ENCODE data around the gene TGIF2. TPM values are rescaled to one million over a fixed set of nuclear protein-coding genes. Genes with fewer than 3 reads are reported as not detected.

Gene TGIF2
- total and polyA plus RNA-seq, 2 of the 13 experiments (the other 11 are each of a cell fraction or from before 2014, with no cell fraction given) = 41.3 to 53.9 TPM

DNA sequence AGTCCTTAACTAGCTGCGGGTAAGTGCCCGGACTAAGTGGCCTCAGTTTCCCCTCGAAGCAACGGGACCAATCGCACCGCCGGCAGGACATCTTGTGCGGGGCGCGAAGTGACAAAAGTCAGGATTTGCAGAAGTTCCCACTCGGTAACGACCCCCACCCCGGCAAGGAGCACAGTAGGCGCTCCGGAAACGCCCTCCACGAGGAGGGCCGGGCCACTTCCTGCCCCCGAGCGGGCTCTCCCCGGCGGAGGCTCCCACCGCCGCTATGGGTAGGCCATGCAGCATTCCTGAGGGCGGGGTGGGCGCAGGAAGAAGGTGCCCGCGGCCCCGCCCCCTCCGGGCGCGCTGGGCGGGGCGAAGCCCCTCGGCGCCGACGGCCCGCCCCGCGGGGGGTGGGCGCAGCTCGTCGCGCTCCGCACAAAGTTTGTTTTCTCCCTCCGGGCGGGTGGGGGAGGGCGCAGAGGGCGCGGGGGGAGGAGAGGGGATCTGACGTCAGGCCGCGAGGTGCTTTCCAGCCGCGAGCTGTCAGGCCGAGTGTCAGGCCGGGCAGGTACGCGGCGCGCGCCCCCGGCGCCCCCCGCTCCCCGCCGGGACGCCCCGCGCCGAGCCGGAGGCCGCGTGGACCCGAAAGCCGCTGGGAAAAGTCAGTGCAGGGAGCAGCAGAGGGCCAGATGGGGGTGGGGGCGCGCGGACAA is at the start of gene TGIF2 (continued):
- TF ChIP-seq, protein P1, sequence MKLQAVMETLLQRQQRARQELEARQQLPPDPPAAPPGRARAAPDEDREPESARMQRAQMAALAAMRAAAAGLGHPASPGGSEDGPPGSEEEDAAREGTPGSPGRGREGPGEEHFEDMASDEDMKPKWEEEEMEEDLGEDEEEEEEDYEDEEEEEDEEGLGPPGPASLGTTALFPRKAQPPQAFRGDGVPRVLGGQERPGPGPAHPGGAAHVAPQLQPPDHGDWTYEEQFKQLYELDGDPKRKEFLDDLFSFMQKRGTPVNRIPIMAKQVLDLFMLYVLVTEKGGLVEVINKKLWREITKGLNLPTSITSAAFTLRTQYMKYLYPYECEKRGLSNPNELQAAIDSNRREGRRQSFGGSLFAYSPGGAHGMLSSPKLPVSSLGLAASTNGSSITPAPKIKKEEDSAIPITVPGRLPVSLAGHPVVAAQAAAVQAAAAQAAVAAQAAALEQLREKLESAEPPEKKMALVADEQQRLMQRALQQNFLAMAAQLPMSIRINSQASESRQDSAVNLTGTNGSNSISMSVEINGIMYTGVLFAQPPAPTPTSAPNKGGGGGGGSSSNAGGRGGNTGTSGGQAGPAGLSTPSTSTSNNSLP (IDR thresholded peaks at IDR 0.05; ENCODE audit: low read depth, low read length) = no peak; the same call in 1 of the 2 replicates
- TF ChIP-seq, protein P2, sequence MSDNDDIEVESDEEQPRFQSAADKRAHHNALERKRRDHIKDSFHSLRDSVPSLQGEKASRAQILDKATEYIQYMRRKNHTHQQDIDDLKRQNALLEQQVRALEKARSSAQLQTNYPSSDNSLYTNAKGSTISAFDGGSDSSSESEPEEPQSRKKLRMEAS (IDR thresholded peaks at IDR 0.05) = peak; percentile 87
- TF ChIP-seq HMG20B (CRISPR knock-in tag; conservative IDR thresholded peaks at IDR 0.05) (peak; percentile 34; the same call in 1 of the 2 replicates), HDAC6 (IDR thresholded peaks at IDR 0.05; ENCODE audit: low read depth, low read length) (no peak), RARA (CRISPR knock-in tag; IDR thresholded peaks at IDR 0.05) (peak; percentile 63), SNAI1 (CRISPR knock-in tag; IDR thresholded peaks at IDR 0.05; ENCODE audit: borderline replicate concordance) (peak; percentile 87; the same call in 1 of the 2 replicates), ZNF136 (CRISPR knock-in tag; IDR thresholded peaks at IDR 0.05; ENCODE audit: low read depth) (peak; percentile 100), ZNF232 (CRISPR knock-in tag; IDR thresholded peaks at IDR 0.05; ENCODE audit: borderline replicate concordance) (peak; percentile 88; the same call in 1 of the 2 replicates), BHLHE40 (IDR thresholded peaks at IDR 0.05; ENCODE audit: low read length) (no peak), MIER2 (CRISPR knock-in tag; IDR thresholded peaks at IDR 0.05) (no peak), ZNF703 (CRISPR knock-in tag; IDR thresholded peaks at IDR 0.05; ENCODE audit: borderline replicate concordance) (no peak), CBX2 (IDR thresholded peaks at IDR 0.05; ENCODE audit: low read depth, low read length) (no peak), CBX2 (CRISPR knock-in tag; IDR thresholded peaks at IDR 0.05; ENCODE audit: low read depth) (0 out of 2 replicates have a peak, but pooled peaks have one; percentile 70), STAT5B (CRISPR knock-in tag; IDR thresholded peaks at IDR 0.05) (no peak), NFIC (IDR thresholded peaks at IDR 0.05; ENCODE audit: low read length) (peak; percentile 55; the same call in 1 of the 2 replicates), ZNF83 (CRISPR knock-in tag; IDR thresholded peaks at IDR 0.05; ENCODE audit: borderline replicate concordance) (peak; percentile 80; the same call in 1 of the 2 replicates), CC2D1A (CRISPR knock-in tag; IDR thresholded peaks at IDR 0.05) (peak; percentile 24; the same call in 1 of the 2 replicates), ZNF737 (CRISPR knock-in tag; IDR thresholded peaks at IDR 0.05; ENCODE audit: borderline replicate concordance) (peak; percentile 11; the same call in 1 of the 2 replicates), RAD51 (IDR thresholded peaks at IDR 0.05; ENCODE audit: borderline replicate concordance) (no peak)
- TF ChIP-seq, protein P3, sequence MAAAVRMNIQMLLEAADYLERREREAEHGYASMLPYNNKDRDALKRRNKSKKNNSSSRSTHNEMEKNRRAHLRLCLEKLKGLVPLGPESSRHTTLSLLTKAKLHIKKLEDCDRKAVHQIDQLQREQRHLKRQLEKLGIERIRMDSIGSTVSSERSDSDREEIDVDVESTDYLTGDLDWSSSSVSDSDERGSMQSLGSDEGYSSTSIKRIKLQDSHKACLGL (CRISPR knock-in tag; IDR thresholded peaks at IDR 0.05) = peak; percentile 89; the same call in 1 of the 2 replicates
- TF ChIP-seq, protein P4, sequence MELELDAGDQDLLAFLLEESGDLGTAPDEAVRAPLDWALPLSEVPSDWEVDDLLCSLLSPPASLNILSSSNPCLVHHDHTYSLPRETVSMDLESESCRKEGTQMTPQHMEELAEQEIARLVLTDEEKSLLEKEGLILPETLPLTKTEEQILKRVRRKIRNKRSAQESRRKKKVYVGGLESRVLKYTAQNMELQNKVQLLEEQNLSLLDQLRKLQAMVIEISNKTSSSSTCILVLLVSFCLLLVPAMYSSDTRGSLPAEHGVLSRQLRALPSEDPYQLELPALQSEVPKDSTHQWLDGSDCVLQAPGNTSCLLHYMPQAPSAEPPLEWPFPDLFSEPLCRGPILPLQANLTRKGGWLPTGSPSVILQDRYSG (CRISPR knock-in tag; IDR thresholded peaks at IDR 0.05) = no peak
- TF ChIP-seq, protein P5, sequence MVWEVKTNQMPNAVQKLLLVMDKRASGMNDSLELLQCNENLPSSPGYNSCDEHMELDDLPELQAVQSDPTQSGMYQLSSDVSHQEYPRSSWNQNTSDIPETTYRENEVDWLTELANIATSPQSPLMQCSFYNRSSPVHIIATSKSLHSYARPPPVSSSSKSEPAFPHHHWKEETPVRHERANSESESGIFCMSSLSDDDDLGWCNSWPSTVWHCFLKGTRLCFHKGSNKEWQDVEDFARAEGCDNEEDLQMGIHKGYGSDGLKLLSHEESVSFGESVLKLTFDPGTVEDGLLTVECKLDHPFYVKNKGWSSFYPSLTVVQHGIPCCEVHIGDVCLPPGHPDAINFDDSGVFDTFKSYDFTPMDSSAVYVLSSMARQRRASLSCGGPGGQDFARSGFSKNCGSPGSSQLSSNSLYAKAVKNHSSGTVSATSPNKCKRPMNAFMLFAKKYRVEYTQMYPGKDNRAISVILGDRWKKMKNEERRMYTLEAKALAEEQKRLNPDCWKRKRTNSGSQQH (CRISPR knock-in tag; IDR thresholded peaks at IDR 0.05; ENCODE audit: low read depth) = peak; percentile 62
- TF ChIP-seq, protein P6, sequence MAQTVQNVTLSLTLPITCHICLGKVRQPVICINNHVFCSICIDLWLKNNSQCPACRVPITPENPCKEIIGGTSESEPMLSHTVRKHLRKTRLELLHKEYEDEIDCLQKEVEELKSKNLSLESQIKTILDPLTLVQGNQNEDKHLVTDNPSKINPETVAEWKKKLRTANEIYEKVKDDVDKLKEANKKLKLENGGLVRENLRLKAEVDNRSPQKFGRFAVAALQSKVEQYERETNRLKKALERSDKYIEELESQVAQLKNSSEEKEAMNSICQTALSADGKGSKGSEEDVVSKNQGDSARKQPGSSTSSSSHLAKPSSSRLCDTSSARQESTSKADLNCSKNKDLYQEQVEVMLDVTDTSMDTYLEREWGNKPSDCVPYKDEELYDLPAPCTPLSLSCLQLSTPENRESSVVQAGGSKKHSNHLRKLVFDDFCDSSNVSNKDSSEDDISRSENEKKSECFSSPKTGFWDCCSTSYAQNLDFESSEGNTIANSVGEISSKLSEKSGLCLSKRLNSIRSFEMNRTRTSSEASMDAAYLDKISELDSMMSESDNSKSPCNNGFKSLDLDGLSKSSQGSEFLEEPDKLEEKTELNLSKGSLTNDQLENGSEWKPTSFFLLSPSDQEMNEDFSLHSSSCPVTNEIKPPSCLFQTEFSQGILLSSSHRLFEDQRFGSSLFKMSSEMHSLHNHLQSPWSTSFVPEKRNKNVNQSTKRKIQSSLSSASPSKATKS (CRISPR knock-in tag; IDR thresholded peaks at IDR 0.05) = no peak
